Activated CD4-positive, alpha-beta memory T cell treated with anti-CD3 and anti-CD28 coated beads for 36 hours (primary cell): ENCODE measurements around the gene RCAN1. TPM values are rescaled to one million over a fixed set of nuclear protein-coding genes. Genes with fewer than 3 reads are reported as not detected.

ENCODE experiments used
- CTCF ChIA-PET: fragments of 350-600 bp; sonication (Branson Sonifier 250); formaldehyde crosslinking; loops from one replicate; lab custom pipeline; 2021; ENCODE audit warnings: antibody characterized with exemption, inconsistent platforms; lab: Charles Lee
- POLR2A ChIA-PET: fragments of 350-600 bp; sonication (Branson Sonifier 250); formaldehyde crosslinking; loops from one replicate; lab custom pipeline; 2021; ENCODE audit warnings: antibody characterized with exemption; lab: Charles Lee
- DNase-seq: peaks from one replicate; pipeline ENCODE4 v3.0.0-alpha.2; 2020
- H3K27ac Mint-ChIP-seq: one replicate; pipeline ENCODE4 v1.8.0; 2021; ENCODE audit warnings: mixed read lengths
- H3K27me3 Mint-ChIP-seq: one replicate; pipeline ENCODE4 v1.8.0; 2021; ENCODE audit warnings: mixed read lengths
- H3K36me3 Mint-ChIP-seq: one replicate; pipeline ENCODE4 v1.8.0; 2021; ENCODE audit warnings: mixed read lengths
- H3K4me1 Mint-ChIP-seq: one replicate; pipeline ENCODE4 v1.8.0; 2021; ENCODE audit warnings: low read depth, mixed read lengths
- H3K4me3 Mint-ChIP-seq: one replicate; pipeline ENCODE4 v1.8.0; 2021; ENCODE audit warnings: mild to moderate bottlenecking, mixed read lengths
- H3K9me3 Mint-ChIP-seq: one replicate; pipeline ENCODE4 v1.8.0; 2021; ENCODE audit warnings: mixed read lengths
- intact Hi-C: fragments of 100-400 bp; cut with micrococcal nuclease; formaldehyde crosslinking; loops from one replicate; pipeline ENCODE4 v1.15.1; 2023
- total RNA-seq, 2 experiments: library from RNA; stranded (reverse); gene quantifications; one replicate each; pipeline ENCODE4 v1.2.3, GENCODE V29; 2021

Gene RCAN1
- 1 to 10 TPM; 8.6 to 9.7 TPM for total RNA-seq

DNA sequence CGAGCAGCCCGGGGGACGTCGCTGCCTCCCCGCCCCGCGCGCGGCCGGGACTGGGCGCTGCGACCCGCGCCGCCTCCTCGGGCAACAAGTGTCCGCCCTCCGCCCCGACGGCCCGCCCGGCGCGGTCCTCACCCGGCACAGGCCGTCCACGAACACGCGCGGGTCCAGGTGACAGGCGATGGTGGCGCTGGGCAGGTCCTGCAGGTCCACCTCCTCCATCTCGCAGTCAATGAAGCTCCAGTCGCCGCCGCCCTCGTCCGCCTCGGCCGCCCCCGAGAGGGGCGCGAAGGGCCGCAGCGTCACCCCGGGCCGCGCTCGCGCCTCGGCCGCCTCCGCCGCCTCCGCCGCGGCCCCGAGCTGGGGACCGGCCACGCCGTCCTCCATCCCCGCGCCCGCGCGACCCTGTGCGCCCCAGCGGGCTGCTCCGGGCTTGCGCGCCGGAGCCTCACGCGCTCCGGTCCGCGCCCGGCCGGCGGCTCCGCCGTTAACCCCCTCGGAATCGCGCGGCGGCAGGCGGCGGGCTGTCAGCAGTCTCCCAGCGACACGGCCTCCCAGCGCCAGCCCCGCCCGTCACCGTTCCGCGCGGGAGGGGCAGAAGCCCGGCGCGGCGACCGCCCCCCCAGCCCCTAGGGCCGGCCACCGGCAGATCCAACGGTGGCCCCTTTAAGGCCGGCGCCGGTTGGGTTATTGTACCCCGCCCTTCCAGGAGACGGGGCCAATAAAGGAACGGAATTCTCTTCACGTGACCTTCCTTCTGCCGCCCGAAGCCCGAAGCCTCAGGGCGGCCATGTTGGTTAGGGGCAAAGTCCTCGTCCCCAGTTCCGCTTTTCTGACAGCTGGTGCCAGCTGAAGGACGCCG is at the start of gene RCAN1:
Gene RCAN1 (minus strand): TSS at position 486 of the 859 bp plus-strand sequence. CDS start 102 bp downstream, at position 384.
- POLR2A ChIA-PET: no interaction called here
- no peaks in the 10 kb centered on the region for H3K27me3 Mint-ChIP-seq
- peak; percentile 92 for DNase-seq
- H3K4me1 Mint-ChIP-seq: peaks cover 15% of the 10 kb centered on the region
- peak within 1 kb of the TSS; percentile 79 for H3K4me3 Mint-ChIP-seq
- CTCF ChIA-PET: interaction anchor here (1.3 to 2.4 kb wide), 4 partner anchors 11 to 104 kb away, joined by 3 to 13 read pairs (median 6); no protein-coding TSS in a partner anchor
- peak within 1 kb of the TSS; percentile 69 for H3K27ac Mint-ChIP-seq
- intact Hi-C loops: loop anchor here (1.0 to 10.0 kb wide), 3 partner anchors 25 to 1070 kb away; partner anchors contain the start of genes ATP5PO, GART and SON
- no peaks in the 10 kb centered on the region for H3K9me3 Mint-ChIP-seq
- no peaks in the 10 kb centered on the region for H3K36me3 Mint-ChIP-seq

DNA sequence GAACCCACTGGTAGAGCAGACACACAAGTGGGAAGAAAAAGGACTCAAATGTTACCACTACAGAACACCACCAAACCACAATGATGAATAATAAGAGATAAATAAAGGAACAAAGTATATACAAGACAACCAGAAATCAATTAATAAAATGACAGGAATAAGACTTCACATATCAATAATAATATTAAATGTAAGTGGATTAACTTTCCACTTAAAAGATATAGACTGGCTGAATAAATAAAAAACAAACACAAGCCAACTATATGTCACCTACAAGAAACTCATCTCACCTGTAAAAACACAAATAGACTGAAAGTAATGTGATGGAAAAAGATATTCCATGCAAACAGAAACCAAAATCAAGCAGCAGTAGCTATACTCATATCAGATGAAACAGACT is 46.9 kb upstream of the RCAN1 start:
- DNase-seq: no peak
- POLR2A ChIA-PET: no interaction called here
- Mint-ChIP-seq H3K27ac (no peak overlapping the region), H3K9me3 (peaks cover 25% of the 10 kb centered on the region), H3K4me3 (no peak overlapping the region), H3K36me3 (peaks cover 4% of the 10 kb centered on the region), H3K27me3 (peaks cover 36% of the 10 kb centered on the region), H3K4me1 (no peaks in the 10 kb centered on the region)
- CTCF ChIA-PET: interaction anchor here (1.0 kb wide), 1 partner anchor 294 kb away, joined by 3 read pairs; no protein-coding TSS in a partner anchor
- intact Hi-C loops: no loop called here

DNA sequence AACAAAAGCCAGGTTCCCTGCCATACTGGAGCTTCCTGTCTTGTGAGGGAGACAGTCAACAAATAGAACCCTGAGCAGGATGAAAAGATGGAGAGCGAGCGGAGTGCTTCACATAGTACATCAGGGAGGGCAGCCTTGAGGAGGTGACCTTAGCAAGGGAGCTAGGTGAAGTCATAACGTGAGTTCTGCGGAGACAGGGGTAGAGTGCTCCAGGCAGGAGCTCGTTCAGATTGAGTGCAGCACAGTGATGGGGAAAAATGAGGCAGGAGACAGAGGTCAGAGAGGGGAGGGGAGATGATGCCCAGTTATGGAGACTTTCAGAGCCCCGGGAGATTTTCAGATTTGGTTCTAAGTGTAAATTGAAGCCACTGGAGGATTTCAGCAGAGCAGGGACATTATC is 38.6 kb upstream of the RCAN1 start:
- Mint-ChIP-seq H3K36me3 (no peaks in the 10 kb centered on the region), H3K4me3 (no peak overlapping the region), H3K4me1 (no peaks in the 10 kb centered on the region), H3K9me3 (peaks cover 4% of the 10 kb centered on the region), H3K27ac (no peak overlapping the region), H3K27me3 (peaks cover 39% of the 10 kb centered on the region)
- no peak for DNase-seq
- ChIA-PET CTCF (interaction anchor here (1.4 kb wide), 1 partner anchor 22 kb away, joined by 5 read pairs; no protein-coding TSS in a partner anchor), POLR2A (no interaction called here)
- intact Hi-C loops: no loop called here

DNA sequence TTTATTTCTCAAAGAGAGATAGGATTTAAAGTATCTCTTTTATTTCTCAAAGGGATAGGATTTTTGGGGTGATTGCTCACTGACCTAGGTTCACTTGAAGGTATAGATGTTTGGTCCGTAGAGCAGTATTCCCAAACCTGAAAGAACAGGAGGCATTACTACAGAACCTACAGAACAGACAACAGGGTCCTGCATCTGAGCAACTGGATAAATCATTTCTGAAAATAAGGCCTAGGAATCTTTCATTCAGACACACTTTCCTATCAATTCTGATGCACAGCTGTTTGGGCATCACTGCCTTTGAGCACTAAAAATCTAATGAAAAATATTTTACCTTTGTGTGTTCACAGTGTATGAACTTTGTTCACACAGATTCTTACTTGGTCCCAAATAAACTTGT is 36.7 kb upstream of the RCAN1 start:
- ChIA-PET CTCF (interaction anchor here (1.0 to 1.4 kb wide), 2 partner anchors 14 to 72 kb away, joined by 3 to 4 read pairs; no protein-coding TSS in a partner anchor), POLR2A (no interaction called here)
- intact Hi-C loops: no loop called here
- DNase-seq: no peak
- H3K4me3 Mint-ChIP-seq: no peak overlapping the region
- no peak overlapping the region for H3K27ac Mint-ChIP-seq
- no peaks in the 10 kb centered on the region for H3K36me3 Mint-ChIP-seq
- peaks cover 4% of the 10 kb centered on the region for H3K9me3 Mint-ChIP-seq
- no peaks in the 10 kb centered on the region for H3K4me1 Mint-ChIP-seq
- peaks cover 29% of the 10 kb centered on the region for H3K27me3 Mint-ChIP-seq

DNA sequence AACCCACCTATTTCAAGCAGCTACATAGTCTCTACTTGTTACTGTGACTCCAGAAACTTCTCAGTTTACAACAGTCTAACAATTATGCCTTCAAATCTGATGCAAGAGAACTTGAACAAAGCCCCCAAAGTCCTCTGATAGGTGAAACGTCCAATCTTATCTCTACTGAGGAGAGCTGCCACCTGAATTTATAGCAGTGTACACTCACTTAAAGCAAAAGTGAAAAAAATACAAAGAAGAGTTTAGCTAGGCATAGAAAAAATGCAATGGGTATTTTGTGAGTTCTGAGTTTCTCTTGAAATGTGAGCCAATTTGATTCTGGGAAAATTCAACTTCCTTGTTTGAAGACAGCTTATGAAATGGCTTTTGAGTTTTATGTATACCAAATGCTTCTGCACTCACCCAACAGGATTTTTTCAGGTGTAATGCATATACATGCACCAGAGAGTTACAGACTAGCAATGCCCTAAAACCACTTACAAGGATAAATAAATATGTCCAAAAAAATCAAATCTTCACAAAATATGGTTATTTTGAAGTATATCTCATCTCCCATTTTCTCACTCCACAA is 36.0 kb upstream of the RCAN1 start:
- H3K36me3 Mint-ChIP-seq: no peaks in the 10 kb centered on the region
- POLR2A ChIA-PET: no interaction called here
- H3K4me3 Mint-ChIP-seq: no peak overlapping the region
- H3K9me3 Mint-ChIP-seq: peaks cover 4% of the 10 kb centered on the region
- H3K4me1 Mint-ChIP-seq: no peaks in the 10 kb centered on the region
- no peak for DNase-seq
- CTCF ChIA-PET: interaction anchor here (0.6 to 1.4 kb wide), 4 partner anchors 8 to 73 kb away, joined by 3 to 4 read pairs (median 3); no protein-coding TSS in a partner anchor
- intact Hi-C loops: no loop called here
- H3K27me3 Mint-ChIP-seq: peaks cover 27% of the 10 kb centered on the region
- no peak overlapping the region for H3K27ac Mint-ChIP-seq

DNA sequence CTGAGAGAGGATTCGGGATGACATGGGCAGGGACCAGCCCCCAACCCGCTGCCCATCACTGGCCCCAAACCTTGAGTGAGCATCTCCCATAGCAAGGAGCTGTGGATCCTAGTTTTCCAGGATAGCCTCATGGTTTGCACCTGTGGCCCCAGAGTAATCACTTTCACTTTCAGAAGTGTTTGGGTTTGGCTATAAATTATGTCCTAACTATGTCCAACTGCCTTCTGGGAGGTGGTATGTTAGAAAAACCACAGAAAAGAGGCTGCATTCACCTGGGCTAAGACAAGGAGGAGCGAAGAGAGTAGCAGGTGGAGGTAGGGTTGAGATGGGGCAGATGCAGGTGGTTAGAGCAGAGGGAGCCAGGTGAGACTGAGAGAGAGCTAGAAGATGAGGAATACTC is 34.5 kb upstream of the RCAN1 start:
- no peak for DNase-seq
- H3K4me3 Mint-ChIP-seq: no peak overlapping the region
- ChIA-PET POLR2A (no interaction called here), CTCF (interaction anchor here (0.6 to 1.1 kb wide), 2 partner anchors 17 to 1420 kb away, joined by 3 to 4 read pairs; no protein-coding TSS in a partner anchor)
- H3K27ac Mint-ChIP-seq: no peak overlapping the region
- peaks cover 20% of the 10 kb centered on the region for H3K27me3 Mint-ChIP-seq
- peaks cover 4% of the 10 kb centered on the region for H3K9me3 Mint-ChIP-seq
- no peaks in the 10 kb centered on the region for H3K4me1 Mint-ChIP-seq
- H3K36me3 Mint-ChIP-seq: no peaks in the 10 kb centered on the region
- intact Hi-C loops: no loop called here

DNA sequence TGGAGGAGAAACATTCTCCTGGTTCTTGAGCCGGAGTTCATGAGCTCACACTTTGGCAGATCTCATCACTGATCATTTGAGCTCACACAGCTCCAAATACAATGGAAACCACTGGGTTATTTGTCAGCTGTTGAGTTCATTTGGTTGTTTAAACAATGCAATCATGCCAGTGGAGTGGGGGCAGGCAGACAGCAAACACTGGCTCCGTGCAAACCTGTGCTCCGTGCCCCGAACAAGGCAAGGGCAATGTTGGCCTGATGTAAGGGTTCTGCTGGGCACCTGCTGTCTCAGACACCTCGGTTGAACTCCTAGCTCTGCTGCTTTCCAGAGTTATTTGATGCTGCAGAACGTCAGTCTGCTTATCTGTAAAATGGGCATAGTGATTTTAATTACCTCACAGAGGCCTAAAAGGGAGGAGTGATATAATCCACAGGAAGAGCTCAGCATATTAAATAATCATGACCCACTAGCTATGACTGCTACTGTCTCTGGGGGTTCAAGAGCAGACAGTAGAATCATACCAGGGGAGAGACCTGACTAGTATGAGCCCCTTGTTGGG is 33.9 kb upstream of the RCAN1 start:
- POLR2A ChIA-PET: no interaction called here
- DNase-seq: no peak

DNA sequence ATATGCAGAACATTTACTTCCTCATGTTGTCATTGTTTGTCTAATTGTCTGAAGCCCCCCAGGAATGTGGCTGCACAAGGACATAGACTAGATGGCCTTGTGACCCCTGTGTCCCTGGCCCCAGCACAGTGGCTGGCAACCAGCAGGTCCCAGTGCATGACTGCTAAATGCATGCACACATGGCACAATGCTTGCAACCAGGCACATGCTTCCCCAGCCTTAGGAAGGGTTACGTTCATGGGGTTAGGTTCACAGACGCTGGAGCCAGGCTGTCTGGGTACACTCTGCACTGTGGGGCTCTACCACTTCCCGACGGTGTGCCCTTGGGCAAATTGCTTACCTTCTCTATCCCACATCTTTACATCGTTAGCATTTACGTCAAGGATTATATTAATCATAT is 32.6 kb upstream of the RCAN1 start:
- no peak overlapping the region for H3K27ac Mint-ChIP-seq
- ChIA-PET CTCF (interaction anchor here (1.1 kb wide), 1 partner anchor 44 kb away, joined by 4 read pairs; no protein-coding TSS in a partner anchor), POLR2A (no interaction called here)

More for the DNA sequence above, 33.9 kb upstream of the RCAN1 start:
- CTCF ChIA-PET: interaction anchor here (1.0 to 1.1 kb wide), 3 partner anchors 14 to 46 kb away, joined by 3 to 4 read pairs (median 3); no protein-coding TSS in a partner anchor
- H3K4me3 Mint-ChIP-seq: no peak overlapping the region
- no peaks in the 10 kb centered on the region for H3K36me3 Mint-ChIP-seq
- H3K27me3 Mint-ChIP-seq: peaks cover 18% of the 10 kb centered on the region
- H3K4me1 Mint-ChIP-seq: no peaks in the 10 kb centered on the region
- H3K27ac Mint-ChIP-seq: no peak overlapping the region
- intact Hi-C loops: no loop called here
- H3K9me3 Mint-ChIP-seq: peaks cover 4% of the 10 kb centered on the region

DNA sequence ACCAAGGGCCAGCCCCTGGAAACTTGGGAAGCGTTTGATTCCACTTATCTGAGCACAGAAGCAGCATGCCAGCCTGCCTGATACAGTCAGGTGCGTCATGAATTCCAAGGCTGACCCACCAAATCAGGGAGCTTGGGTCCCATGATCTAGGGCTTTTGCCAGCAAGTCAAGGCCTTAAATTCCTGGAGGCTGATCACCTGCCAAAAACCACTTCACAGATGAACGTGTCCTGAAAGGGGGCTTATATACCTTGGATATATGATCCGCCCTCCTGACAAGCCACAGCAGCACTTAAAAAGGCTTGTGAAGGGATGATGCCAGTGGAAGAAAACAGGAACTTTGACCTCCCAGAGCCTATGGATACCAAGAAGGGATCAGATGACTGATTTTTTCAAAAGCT is 29.9 kb upstream of the RCAN1 start:
- Mint-ChIP-seq H3K4me1 (peaks cover 17% of the 10 kb centered on the region), H3K27me3 (peaks cover 7% of the 10 kb centered on the region), H3K4me3 (no peak overlapping the region), H3K27ac (no peak overlapping the region), H3K9me3 (no peaks in the 10 kb centered on the region), H3K36me3 (no peaks in the 10 kb centered on the region)
- ChIA-PET POLR2A (no interaction called here), CTCF (interaction anchor here (0.8 kb wide), 1 partner anchor 14 kb away, joined by 3 read pairs; no protein-coding TSS in a partner anchor)
- intact Hi-C loops: no loop called here
- no peak for DNase-seq

More for the DNA sequence above, 32.6 kb upstream of the RCAN1 start:
- H3K27me3 Mint-ChIP-seq: peaks cover 10% of the 10 kb centered on the region
- intact Hi-C loops: no loop called here
- no peaks in the 10 kb centered on the region for H3K4me1 Mint-ChIP-seq
- no peak overlapping the region for H3K4me3 Mint-ChIP-seq
- no peak for DNase-seq
- no peaks in the 10 kb centered on the region for H3K36me3 Mint-ChIP-seq
- peaks cover 4% of the 10 kb centered on the region for H3K9me3 Mint-ChIP-seq

DNA sequence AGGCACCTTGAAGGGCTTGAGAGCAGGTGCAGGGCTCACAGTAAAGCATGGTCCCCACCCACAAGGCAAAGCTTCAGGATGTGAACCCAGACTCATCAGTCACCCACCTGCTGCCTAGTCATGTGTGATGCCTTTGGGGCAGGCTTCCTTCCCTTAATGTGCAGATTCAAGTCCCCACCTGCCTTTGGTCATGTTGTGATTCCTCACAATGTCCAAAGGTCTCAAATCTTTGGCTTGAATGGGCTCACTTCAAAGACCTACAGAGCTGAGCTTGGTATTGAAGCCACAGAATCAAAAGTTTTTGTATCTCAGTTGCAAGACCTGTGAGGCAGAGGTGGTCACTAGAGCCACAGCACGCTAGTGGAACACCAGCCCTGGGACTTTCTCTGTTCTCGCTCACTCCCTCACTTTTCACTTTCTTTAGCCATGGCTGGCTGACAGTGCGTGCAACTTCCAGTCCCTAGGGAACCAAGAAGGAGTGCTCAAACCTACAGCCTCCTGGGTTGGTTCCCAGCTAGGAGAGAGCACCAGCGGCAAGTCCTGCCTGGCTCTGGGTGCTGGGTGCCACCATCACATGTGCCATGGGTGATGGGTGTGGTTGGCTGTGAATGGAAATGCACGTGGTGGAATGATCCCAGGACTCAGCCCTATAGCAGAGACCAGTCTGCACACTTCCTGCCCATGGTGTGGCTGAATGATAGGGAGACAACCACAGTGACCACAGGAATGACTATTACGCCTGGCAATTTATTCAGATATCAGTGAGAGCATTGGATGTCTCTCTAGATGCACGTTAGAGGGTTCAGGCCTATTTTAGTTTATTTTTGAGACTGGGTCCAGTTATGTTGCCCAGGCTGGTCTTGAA is 27.5 kb upstream of the RCAN1 start:
- Mint-ChIP-seq H3K27me3 (no peaks in the 10 kb centered on the region), H3K9me3 (no peaks in the 10 kb centered on the region), H3K4me3 (no peak overlapping the region), H3K27ac (no peak overlapping the region), H3K36me3 (no peaks in the 10 kb centered on the region), H3K4me1 (peaks cover 25% of the 10 kb centered on the region)
- CTCF ChIA-PET: interaction anchor here (0.7 to 1.5 kb wide), 3 partner anchors 9 to 12 kb away, joined by 3 to 6 read pairs (median 3); no protein-coding TSS in a partner anchor
- intact Hi-C loops: no loop called here
- POLR2A ChIA-PET: no interaction called here
- DNase-seq: no peak

DNA sequence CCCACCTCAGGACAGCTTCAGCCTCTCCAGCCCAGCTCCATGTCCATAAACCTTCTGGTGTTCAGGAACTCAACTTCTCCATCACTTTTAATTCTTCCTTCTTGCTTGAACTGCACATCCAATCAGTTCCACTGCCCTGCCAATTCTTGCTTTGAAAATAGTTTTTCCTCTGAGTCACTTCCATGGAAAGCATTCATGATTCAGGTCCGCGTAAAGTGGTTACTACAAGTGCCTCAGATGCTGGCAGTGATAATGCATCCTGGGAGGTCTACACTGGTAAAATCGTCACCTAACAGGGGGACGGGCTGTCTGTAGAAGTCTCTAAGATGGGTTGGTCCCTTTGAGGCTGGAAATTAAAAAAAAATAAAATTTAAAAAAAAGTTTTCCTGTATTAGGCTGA is 25.9 kb upstream of the RCAN1 start:
- peak; percentile 36 for DNase-seq
- intact Hi-C loops: loop anchor here (1.0 kb wide), 1 partner anchor 26 kb away; the partner anchor contains the start of gene RCAN1
- peaks cover 25% of the 10 kb centered on the region for H3K4me1 Mint-ChIP-seq
- no peaks in the 10 kb centered on the region for H3K9me3 Mint-ChIP-seq
- ChIA-PET CTCF (interaction anchor here (2.4 kb wide), 1 partner anchor 10 kb away, joined by 7 read pairs; no protein-coding TSS in a partner anchor), POLR2A (no interaction called here)
- no peaks in the 10 kb centered on the region for H3K36me3 Mint-ChIP-seq
- peak overlapping the region; percentile 70 for H3K27ac Mint-ChIP-seq
- H3K4me3 Mint-ChIP-seq: peak overlapping the region; percentile 51
- H3K27me3 Mint-ChIP-seq: no peaks in the 10 kb centered on the region
